ENCODE results near the gene TRAFD1. TPM values are rescaled to one million over a fixed set of nuclear protein-coding genes. Genes with fewer than 3 reads are reported as not detected.
A peak's percentile ranks its signal among the peaks of the same experiment; 100 is the strongest.
"Not testable (repeated sequence)": the region's sequence is repeated elsewhere in the genome, so short reads cannot be mapped to it uniquely, and the experiment has no call there.

The TRAFD1 gene, protein sequence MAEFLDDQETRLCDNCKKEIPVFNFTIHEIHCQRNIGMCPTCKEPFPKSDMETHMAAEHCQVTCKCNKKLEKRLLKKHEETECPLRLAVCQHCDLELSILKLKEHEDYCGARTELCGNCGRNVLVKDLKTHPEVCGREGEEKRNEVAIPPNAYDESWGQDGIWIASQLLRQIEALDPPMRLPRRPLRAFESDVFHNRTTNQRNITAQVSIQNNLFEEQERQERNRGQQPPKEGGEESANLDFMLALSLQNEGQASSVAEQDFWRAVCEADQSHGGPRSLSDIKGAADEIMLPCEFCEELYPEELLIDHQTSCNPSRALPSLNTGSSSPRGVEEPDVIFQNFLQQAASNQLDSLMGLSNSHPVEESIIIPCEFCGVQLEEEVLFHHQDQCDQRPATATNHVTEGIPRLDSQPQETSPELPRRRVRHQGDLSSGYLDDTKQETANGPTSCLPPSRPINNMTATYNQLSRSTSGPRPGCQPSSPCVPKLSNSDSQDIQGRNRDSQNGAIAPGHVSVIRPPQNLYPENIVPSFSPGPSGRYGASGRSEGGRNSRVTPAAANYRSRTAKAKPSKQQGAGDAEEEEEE
- total RNA-seq: 10 to 100 TPM; 25.3 to 32.8 TPM
- long read RNA-seq, transcript TRAFD1-202 (12 exons, 2,697 nt): major isoform, 38 of 49 reads
- long read RNA-seq, partial matches to known transcripts: 7 of 49 reads
- long read RNA-seq, other reads (novel, unspliced or antisense): 3 of 49 reads

DNA sequence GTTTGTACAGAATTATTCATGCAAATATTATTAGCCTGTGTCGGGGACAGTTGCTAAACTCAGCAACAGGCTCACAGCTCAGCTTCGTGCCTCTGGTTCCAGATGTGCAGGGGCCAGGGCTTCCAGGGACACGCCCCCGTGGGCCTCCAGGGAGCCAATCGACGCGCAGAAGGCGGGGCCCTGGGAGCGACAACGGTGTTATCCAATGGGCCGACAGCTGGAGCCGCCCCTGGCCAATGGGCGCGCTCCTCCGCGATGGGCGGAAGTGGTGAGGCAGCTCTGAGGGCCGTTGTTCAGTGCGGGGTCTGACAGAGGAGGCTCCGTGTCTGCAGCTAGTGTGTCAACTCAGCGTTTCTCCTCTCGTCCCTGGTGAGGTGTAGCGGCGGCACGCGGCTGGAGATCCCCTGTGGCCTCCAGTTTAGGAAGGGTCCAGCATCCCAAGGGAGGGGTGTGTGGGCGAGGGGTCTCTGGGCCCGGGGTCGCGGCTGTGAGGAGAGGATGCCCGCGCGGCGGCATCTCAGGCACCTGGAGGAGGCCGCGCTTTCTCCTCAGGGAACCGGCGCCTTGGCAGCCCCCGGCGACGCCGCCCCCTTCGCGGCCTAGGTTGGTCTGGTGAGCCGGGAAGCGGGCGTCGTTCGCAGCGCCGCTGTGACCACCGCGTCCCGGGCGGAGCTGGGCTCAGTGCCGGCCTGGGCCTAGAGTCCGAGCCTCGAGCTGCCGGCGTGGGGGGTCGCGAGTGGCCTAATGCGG, at the start of gene TRAFD1:
TSS of gene TRAFD1 (plus strand) at position 311 of the 750 bp plus-strand sequence. CDS start 4,963 bp downstream, outside the sequence.
- intact Hi-C loops (cut with DNase I, micrococcal nuclease): no loop called here
- DNase-seq (peak; percentile 98 to 99), ATAC-seq (peak; percentile 99)

DNA sequence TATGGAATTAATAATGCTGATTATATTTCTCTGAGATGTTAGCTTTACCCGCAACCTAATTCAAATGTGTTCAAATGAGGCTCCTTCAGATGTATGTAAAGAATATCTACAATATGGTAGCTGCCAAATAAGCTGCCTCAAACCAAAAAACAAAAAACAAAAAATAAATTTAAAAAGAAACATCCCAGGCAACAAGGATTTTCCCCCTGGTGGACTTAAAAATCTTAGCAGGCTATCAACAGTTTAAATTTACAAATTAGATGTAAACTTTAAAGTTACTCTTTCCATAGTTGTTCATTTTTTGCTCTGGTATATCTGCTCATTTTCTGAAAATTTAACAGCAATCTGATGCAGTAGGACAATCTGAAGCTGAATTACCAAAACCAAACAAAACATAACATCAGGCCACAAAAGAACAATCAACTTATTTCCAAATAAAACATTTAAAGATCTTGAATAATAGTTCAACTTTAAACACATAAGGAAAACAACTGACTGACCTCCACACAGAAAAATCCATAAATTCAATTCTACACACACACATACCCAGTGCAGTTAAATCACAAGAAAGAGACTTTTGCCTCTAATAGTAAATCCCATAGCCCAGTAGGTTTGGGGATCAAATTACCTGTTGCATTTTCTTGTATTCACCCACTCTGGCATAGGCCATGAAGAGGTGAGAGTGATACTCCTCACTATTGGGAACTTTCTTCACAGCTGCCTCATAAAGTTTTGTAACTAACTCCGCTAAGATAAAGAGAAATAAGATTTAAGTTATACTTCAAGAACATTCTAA, 38.1 kb upstream of the TRAFD1 start:
- DNase-seq: no peak
- ATAC-seq: no peak
- intact Hi-C loops (cut with DNase I, micrococcal nuclease): no loop called here

DNA sequence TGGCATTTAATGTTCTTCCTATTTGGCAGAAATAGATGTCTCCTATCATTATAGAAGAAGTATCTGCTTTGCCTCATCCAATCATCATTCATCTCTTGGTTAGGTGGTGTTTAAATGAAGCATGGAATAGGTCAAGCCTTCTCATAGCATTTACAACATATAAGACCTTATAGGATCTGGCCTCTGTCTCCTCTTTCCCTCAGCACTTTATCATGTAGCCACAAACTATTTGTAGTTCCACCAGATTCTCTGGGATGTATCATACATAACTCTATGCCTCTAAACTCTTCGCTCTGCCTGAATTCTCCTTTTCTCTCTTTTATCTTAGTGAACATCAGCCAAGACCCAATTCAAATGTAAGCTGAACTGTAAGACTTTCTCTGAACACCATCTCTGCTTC, 37.5 kb upstream of the TRAFD1 start:
- DNase-seq (no peak), ATAC-seq (no peak)
- intact Hi-C loops (cut with DNase I, micrococcal nuclease): no loop called here

DNA sequence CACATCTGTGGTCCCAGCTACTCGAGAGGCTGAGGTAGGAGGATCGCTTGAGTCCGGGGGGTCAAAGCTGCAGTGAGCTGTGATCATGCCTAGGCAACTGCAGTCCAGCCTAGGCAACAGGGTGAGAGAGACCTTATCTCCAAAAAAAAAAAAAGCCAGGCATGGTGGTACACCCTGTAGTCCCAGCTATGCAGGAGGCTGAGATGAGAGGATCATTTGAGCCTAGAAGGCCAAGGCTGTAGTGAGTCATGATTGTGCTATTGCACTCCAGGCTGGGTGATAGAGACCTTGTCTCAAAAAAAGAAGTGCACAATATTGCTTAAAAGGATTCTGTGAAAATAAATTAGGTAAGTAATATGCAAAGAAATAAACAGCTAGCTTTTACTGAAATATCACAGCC, 33.8 kb upstream of the TRAFD1 start:
- intact Hi-C loops (cut with DNase I, micrococcal nuclease): no loop called here
- no peak for ATAC-seq
- DNase-seq: no peak

DNA sequence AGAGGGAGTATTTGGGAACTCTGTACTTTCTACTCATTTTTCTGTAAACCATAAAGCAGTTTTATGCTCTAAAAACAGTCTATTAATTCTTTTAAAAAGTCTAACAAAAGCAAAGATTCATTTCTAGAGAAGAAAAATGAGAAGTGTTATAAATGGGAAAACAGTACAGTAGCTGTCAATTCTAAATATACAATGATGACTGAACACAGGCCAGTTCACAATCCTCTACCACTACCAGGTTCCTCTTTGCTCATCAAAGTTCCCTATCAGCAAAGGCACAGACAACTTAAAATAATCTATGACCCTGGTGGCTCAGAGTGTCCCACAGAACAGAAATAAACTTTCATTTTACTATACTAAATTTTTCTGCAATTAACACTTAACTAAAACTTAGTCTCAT, 29.3 kb upstream of the TRAFD1 start:
- ATAC-seq (no peak), DNase-seq (no peak)
- intact Hi-C loops (cut with DNase I, micrococcal nuclease): no loop called here

DNA sequence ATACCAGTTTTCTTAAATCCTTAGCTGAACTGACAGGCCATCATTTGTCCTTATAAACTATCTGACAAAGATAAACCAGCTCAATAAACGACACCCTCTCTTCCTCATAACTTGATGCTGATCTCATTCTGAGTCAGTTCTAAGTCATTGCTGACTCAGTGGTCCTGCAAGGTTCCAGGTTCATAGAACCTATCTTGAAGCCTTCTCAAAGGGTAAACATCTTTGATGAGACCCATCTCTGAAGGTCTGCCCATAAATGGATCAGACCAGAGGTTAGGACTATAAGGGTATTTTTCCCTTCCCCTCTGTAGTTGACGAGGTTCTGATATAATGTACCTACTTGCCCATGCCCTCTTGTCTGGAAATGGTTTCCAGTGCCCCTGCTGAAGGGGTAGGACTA, 28.7 kb upstream of the TRAFD1 start:
- ATAC-seq (peak; percentile 65), DNase-seq (no peak)
- intact Hi-C loops (cut with DNase I, micrococcal nuclease): no loop called here

DNA sequence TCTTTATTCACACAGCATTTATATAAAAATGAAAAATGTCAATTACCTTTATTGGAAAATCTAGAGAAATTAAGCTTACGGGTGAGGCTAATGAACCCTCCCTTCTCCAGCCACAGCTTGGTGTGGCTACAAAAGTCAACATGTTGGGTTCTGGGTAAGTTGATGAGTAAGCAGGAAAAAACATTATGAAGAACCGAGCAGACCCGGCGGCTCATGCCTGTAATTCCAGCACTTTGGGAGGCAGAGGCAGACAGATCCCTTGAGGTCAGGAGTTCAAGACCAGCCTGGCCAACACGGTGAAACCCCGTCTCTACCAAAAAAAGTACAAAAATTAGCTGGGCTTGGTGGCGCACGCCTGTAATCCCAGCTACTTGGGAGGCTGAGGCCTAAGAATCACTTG, 27.7 kb upstream of the TRAFD1 start:
- DNase-seq: no peak
- intact Hi-C loops (cut with DNase I, micrococcal nuclease): no loop called here
- no peak for ATAC-seq

DNA sequence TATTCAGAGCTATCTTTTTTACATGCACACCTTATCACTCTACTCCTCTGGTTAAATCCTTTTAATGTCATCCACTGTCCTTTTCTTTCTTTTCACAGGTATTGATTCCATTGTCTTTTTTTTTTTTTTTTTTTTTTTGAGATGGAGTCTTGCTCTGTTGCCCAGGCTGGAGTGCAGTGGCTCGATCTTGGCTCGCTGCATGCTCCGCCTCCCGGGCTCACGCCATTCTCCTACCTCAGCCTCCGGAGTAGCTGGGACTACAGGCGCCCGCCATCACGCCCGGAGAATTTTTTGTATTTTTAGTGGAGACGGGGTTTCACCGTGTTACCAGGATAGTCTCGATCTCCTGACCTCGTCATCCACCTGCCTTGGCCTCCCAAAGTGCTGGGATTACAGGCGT, 24.9 kb upstream of the TRAFD1 start:
- intact Hi-C loops (cut with DNase I, micrococcal nuclease); ATAC-seq: not testable (repeated sequence)

DNA sequence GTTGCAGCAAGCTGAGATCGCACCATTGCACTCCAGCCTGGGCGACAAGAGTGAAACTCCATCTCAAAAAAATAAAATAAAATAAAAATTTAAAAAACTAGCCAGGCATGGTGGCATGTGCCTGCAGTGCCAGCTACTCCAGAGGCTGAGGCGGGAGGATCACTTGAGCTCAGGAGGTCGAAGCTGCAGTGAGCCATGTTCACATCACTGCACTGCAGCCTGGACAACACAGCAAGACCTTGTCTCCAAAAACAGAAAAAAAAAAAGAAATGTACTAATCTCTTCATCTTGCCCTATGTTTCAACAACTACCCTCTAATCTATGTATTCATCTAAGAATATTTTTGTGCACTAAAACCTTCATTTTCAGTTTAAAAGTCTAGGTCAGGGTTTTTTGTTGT, 23.2 kb upstream of the TRAFD1 start:
- DNase-seq (no peak), ATAC-seq (no peak)
- intact Hi-C loops (cut with DNase I, micrococcal nuclease): no loop called here

More for the DNA sequence above, 24.9 kb upstream of the TRAFD1 start:
- not testable (repeated sequence) for DNase-seq

DNA sequence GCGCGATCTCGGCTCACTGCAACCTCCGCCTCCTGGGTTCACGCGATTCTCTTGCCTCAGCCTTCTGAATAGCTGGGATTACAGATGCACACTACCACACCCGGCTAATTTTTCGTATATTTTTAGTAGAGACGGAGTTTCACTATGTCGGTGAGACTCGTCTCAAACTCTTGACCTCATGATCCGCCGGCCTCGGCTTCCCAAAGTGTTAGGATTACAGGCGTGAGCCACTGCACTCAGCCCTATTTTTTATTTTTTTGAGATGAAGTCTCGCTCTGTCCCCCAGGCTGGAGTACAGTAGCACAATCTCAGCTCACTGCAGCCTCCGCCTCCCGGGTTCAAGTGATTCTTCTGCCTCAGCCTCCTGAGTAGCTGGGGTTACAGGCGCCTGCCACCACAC, 22.6 kb upstream of the TRAFD1 start:
- not testable (repeated sequence) for DNase-seq, ATAC-seq

DNA sequence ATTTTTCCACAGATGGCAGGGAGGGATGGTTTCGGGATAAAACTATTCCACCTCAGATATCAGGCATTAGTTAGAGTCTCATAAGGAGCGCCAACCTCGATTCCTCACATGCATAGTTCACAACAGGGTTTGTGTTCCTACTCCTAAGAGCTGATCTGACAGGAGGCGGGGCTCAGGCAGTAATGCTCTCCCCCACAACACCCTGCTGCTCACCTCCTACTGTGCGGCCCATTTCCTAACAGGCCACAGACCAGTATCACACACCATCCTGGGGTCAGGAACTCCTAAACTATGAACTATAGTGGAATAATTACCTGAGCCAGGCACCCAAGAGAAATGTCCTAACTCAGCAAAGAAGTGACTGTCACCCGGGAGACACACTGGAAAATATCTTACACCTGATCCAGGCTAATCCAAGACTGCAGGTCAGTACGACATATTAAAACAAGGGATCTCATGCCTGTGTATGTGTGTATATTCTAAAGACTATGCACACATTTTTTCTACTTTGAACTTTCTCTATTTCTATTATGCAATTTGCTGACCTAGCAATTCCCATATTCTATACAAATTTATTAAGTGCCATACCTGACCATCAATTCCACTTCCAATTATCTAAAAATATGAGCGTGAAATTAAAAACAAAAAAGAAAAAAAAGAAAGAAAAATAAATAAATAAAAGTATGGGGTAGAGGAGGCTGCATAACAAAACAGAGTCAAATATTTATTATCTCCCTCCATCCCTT, 21.4 kb upstream of the TRAFD1 start:
- ATAC-seq (no peak), DNase-seq (no peak)
- intact Hi-C loops (cut with DNase I, micrococcal nuclease): no loop called here

More for the DNA sequence above, 22.6 kb upstream of the TRAFD1 start:
- intact Hi-C loops (cut with DNase I, micrococcal nuclease): not testable (repeated sequence)

DNA sequence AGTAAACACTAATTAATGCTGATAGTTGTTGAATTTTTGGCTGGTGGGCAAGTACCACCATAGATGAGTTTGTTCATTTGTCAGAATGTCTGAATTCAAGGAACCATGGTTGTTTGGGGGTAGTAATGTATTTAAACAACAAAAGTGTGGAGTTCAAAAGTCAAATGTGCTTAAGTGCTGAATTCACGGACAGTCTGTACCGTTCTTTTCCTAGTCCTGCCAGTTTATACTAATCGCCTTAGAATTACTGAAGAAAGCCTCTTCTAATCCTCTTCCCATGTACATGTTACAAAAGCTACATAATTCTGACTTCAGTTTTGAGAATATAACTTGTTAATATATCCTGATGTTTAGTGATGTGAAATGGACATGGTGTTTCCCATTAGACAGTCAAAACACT, 19.5 kb upstream of the TRAFD1 start:
- no peak for ATAC-seq
- intact Hi-C loops (cut with DNase I, micrococcal nuclease): no loop called here
- no peak for DNase-seq

DNA sequence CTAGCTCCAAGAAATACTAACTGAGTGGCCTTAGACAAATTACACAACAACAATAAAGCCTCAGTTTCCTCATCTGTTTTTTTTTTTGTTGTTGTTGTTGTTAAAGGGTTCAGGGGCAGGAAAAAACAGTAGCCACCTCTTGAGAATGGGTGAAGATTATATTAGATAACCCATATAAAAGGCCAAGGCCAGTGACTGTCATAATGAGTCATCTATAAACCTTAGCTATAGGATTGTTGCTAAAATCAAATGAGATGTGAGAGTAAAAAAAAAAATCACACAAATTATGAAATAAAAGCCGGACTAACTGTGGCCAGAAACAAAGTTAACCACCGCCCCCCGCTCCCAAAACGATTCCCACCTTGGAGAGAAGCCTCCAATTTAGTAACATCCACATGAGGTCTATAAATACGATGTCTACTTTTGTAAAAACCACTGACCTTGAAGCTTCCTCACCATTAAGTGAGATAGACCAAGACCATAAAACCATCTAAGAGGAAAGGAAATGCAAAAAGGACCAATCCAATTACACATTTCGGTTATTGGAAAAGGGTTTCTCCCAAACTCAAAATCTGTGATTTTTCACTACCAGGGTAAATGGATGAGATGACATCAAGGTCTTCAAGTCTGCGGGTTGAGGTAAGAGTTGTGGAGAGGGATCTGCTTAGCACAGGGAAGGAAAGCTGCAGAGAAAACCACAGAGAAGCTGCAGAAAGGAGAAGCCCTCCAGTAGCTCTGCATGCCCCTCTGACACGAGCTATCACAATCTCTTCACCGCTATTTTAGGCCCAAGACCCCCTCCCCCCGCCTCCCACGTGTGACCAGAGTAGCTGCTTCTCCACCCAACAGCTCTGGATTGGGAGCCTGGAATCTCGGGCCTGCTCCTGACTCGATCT, 17.8 kb upstream of the TRAFD1 start:
- peak; percentile 17 for ATAC-seq
- intact Hi-C loops (cut with DNase I, micrococcal nuclease): no loop called here

DNA sequence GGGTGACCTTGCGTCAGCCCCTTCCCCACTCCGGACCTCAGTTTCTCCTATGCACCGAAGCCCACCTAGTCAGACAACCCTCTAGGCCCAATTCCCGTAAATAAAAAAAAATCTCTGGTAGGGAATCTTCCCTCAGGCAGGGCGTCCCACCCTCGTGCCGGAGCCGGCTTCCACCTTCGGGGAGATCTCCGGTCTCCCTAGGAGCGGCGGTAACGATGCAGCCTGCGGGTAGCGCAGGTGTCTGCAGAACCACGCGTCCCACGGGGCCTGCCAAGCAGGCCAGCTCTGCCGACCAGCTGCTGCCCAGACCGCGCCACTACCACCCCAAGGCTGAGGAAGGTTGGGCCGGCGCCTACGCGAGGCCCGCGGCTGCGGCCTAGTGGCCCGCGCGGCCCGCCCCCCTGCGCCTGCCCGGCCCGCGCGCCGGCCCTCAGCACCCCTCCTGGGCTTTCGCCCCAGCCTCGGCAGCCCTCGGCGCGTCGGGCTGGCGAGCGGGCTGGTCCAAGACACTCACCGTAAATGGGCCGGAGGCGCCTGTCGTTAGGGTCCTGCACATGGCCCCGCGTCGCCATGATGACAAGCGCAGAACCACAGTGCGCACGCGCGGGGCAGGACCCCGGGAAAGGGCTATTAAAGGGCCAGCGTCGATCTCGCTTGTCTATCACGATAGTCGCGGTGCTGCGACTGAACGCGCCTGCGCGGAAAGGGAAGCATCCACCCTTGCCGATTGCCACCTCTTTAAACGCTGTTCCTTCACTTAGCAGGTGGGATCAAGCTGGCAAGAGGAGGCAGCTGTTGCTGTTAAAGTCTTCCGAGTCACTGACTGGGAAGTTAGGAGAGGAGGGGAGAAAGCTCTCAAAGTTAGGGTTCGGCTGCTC, 16.9 kb upstream of the TRAFD1 start, which contains the start of gene NAA25:
TSS of gene NAA25 (minus strand) at position 582 of the 878 bp plus-strand sequence. CDS start at position 572, 10 bp downstream.
- ATAC-seq: peak; percentile 90
- intact Hi-C loops (cut with DNase I, micrococcal nuclease): no loop called here
- DNase-seq: peak; percentile 89 to 93

More for the DNA sequence above, 17.8 kb upstream of the TRAFD1 start:
- peak; percentile 43 for DNase-seq

DNA sequence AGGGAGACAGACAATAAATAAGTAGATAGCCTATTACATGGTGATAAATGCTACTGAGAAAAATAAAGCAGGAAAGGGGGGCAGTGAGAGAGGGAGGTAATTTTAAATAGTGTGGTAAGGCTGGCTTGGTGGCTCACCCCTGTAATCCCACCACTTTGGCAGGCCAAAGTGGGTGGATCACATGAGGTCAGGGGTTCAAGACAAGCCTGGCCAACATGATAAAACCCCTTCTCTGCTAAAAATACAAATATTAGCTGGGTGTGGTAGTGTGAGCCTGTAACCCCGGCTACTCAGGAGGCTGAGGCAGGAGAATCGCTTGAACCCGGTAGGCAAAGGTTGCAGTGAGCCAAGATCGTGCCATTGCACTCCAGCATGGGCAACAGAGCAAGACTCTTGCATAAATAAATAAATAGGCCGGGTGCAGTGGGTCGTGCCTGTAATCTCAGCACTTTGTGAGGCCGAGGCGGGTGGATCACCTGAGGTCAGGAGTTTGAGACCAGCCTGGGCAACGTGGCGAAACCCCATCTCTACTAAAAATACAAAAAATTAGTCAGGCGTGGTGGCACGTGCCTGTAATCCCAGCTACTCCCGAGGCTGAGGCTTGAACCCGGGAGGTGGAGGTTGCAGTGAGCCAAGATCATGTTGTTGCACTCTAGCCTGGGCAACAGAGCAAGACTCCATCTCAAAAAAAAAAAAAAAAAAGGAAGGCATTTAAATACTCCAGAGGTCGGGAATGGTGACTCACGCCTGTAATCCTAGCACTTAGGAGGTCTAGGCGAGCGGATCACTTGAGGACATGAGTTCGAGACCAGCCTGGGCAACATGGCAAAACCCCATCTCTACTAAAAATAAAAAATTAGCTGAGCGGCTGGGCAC, 14.3 kb upstream of the TRAFD1 start:
- ATAC-seq; DNase-seq; intact Hi-C loops (cut with DNase I, micrococcal nuclease): not testable (repeated sequence)

Data from left colon (tissue), 2 donors.